Left ventricle myocardium superior (tissue), 1 donor: ENCODE results near the gene FOXM1. TPM values are rescaled to one million over a fixed set of nuclear protein-coding genes. Genes with fewer than 3 reads are reported as not detected.

Source experiments
- ATAC-seq: fragments of 200-7000 bp; cut with Tn5 transposase; one replicate; pipeline ENCODE4 v1.9.1; 2020; ENCODE audit warnings: mild to moderate bottlenecking, moderate library complexity
- DNase-seq: peaks from one replicate; pipeline ENCODE4 v3.0.0-alpha.2; 2020
- intact Hi-C: fragments of 100-400 bp; cut with micrococcal nuclease; formaldehyde crosslinking; loops from one replicate; pipeline ENCODE4 v1.11.0; 2022
- long read RNA-seq: library from polyadenylated mRNA; unstranded; transcript quantifications from one replicate; pipeline ENCODE4 v2.0.0, GENCODE V29; 2021
- total RNA-seq: library from RNA; stranded (reverse); fragmentation: NEBNext Ultra II Directional; extraction: Animal tissue kit (Norgen Biotek cat#: 25700); gene quantifications from one replicate; pipeline ENCODE4 v1.2.1, GENCODE V29; 2021
- donor health status: DM: no; HTN: yes; CAD: no; lungs with severe emphysema.

The FOXM1 gene, protein sequence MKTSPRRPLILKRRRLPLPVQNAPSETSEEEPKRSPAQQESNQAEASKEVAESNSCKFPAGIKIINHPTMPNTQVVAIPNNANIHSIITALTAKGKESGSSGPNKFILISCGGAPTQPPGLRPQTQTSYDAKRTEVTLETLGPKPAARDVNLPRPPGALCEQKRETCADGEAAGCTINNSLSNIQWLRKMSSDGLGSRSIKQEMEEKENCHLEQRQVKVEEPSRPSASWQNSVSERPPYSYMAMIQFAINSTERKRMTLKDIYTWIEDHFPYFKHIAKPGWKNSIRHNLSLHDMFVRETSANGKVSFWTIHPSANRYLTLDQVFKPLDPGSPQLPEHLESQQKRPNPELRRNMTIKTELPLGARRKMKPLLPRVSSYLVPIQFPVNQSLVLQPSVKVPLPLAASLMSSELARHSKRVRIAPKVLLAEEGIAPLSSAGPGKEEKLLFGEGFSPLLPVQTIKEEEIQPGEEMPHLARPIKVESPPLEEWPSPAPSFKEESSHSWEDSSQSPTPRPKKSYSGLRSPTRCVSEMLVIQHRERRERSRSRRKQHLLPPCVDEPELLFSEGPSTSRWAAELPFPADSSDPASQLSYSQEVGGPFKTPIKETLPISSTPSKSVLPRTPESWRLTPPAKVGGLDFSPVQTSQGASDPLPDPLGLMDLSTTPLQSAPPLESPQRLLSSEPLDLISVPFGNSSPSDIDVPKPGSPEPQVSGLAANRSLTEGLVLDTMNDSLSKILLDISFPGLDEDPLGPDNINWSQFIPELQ
- 0.79 TPM for total RNA-seq
- long read RNA-seq: 0 reads

GRCh38 chr12:2877047-2877952 lies at the start of gene FOXM1, which contains the start of gene RHNO1:
Gene FOXM1, minus strand, starts transcription at chr12:2877174. Its CDS starts 2,696 bp downstream, at chr12:2874478.
Gene RHNO1, plus strand, starts transcription at chr12:2877223. Its CDS starts 8,144 bp downstream, at chr12:2885367.
- intact Hi-C loops: no loop called here
- DNase-seq (peak; percentile 94), ATAC-seq (peak; percentile 98)

- ATAC-seq: no peak
- intact Hi-C loops: no loop called here
- DNase-seq: no peak
These were observed 48.5 kb upstream of the FOXM1 start for GRCh38 chr12:2925322-2925995.

- intact Hi-C loops: no loop called here
- DNase-seq: no peak
- peak; percentile 74 for ATAC-seq
These were observed 47.0 kb upstream of the FOXM1 start for GRCh38 chr12:2924019-2924418.

- intact Hi-C loops: no loop called here
- DNase-seq (no peak), ATAC-seq (no peak)
These were observed 46.1 kb upstream of the FOXM1 start for GRCh38 chr12:2923057-2923456.

DNA sequence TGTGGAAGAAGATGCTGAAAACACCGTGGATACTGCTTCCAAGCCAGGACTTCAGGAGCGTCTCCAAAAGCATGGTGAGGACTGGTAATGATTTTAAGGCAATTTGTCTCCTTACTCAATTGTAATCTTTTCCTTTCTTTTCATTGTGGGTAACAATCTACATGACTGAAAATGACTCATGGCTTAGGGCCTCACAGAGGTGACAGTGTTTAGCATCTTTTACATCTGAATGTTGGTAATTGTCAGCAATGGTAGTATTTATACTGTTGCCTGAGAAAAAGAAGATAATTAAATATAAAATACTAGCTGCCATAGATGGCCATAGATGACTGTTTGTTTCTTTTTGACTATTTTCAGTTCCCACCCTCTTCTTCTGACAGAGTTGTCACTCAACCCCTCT lies 45.4 kb upstream of the FOXM1 start:
- intact Hi-C loops: no loop called here
- no peak for ATAC-seq
- no peak for DNase-seq

- no peak for DNase-seq
These were observed 42.3 kb upstream of the FOXM1 start for GRCh38 chr12:2919249-2919648.

GRCh38 chr12:2912216-2912575 lies 35.2 kb upstream of the FOXM1 start:
- no peak for ATAC-seq
- intact Hi-C loops: no loop called here

More at GRCh38 chr12:2919249-2919648, 42.3 kb upstream of the FOXM1 start:
- intact Hi-C loops: no loop called here
- ATAC-seq: no peak

GRCh38 chr12:2904260-2904659 lies 27.3 kb upstream of the FOXM1 start:
- no peak for DNase-seq
- no peak for ATAC-seq
- intact Hi-C loops: no loop called here

More at GRCh38 chr12:2912216-2912575, 35.2 kb upstream of the FOXM1 start:
- no peak for DNase-seq

DNA sequence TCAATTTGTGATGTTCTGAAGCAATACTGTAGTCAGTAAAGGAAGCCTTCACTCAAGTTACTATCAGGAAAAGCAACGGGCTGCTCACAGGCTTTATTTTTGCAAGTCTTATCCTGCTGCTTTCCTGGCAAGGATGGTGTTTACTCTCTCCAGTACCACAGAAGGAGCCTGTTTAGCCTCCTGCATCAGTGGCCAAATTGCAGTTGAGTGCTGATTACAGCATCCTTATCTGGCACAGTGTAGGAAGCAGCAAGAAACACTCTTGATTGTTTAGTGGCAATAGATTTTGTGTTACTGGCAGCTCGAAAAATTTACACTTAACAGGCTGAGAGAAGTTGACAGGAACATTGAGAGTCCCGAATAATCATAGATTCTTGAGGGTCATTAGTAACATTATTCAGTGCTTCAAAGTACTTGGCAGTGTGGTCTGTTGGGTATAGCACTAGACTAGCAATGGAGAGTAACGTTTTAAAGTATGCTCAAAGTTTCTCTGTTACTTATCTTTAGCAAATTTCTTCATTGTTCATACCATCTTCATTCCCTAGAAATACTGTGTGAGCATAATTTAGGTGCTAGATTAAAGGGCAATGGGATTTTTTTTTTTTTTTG lies 25.4 kb upstream of the FOXM1 start:
- intact Hi-C loops: no loop called here
- DNase-seq (no peak), ATAC-seq (peak; percentile 98)

GRCh38 chr12:2900642-2901041 lies 23.7 kb upstream of the FOXM1 start:
- ATAC-seq: no peak

GRCh38 chr12:2897418-2897817 lies 20.4 kb upstream of the FOXM1 start:
- ATAC-seq: no peak
- intact Hi-C loops: no loop called here
- no peak for DNase-seq

More at GRCh38 chr12:2900642-2901041, 23.7 kb upstream of the FOXM1 start:
- no peak for DNase-seq
- intact Hi-C loops: no loop called here

- no peak for ATAC-seq
- intact Hi-C loops: no loop called here
- DNase-seq: no peak
These were observed 18.5 kb upstream of the FOXM1 start for GRCh38 chr12:2895511-2895910.

DNA sequence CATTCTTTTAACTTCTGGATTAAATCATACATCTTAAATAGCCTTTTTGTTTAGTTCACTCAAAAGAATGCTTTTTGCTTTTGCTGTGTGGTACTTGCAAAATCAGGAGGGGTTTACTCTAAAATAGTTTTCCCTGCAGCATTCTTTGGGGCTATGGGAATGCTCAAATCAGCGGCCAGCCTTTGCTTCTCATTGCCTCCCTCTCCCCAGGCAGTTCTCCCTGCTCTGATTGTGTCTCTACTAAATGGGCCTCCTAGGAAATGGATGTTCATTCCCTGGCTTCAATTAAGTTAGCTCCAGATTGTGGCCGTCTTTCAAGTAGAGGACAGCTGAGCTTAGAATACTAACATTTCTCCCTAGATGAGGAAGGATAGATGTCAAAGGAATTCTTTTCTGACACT lies 18.1 kb upstream of the FOXM1 start:
- intact Hi-C loops: no loop called here
- DNase-seq (no peak), ATAC-seq (no peak)

DNA sequence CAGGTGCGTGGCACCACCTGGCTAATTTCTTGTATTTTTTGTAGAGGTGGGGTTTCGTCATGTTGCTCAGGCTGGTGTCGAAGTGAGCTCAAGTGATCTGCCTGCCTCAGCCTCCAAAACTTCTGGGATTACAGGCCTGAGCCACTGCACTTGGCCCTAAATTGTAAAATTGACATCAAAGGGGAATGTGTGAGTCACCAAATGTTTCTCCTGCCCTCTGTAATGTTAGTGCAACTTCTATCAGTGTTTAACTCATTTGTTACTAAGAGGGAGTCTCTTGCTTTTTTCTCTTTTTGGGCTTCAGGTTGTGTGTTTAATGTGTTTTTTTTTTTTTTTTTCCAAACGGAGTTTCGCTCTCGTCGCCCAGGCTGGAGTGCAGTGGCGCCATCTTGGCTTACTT lies 16.0 kb upstream of the FOXM1 start:
- no peak for ATAC-seq
- no peak for DNase-seq
- intact Hi-C loops: no loop called here

DNA sequence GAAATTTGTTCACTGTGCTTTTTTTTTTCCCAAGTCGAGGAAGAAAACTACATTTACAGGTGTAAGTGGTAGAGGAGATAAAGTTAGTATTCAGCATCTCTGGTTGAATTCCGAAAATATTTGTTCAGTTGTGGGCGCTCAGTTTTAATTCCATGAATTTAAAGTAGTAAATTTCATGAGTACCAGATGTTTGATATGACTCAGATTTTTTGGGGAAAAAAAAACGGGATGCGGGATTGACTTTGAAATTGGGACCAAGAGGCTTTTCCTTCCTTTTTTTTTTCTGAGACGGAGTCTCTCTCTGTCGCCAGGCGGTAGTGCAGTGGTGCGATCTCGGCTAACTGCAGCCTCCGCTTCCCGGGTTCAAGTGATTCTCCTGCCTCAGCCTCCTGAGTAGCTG lies 15.3 kb upstream of the FOXM1 start:
- ATAC-seq: no peak
- intact Hi-C loops: no loop called here
- DNase-seq: no peak

- peak; percentile 48 for ATAC-seq
- DNase-seq: peak; percentile 62
- intact Hi-C loops: no loop called here
These were observed 14.5 kb upstream of the FOXM1 start for GRCh38 chr12:2891240-2892053.

- peak; percentile 99 for ATAC-seq
- intact Hi-C loops: no loop called here
- peak; percentile 99 for DNase-seq
These were observed 13.6 kb upstream of the FOXM1 start, which contains the start of gene TULP3 for GRCh38 chr12:2890388-2891239. Gene TULP3, plus strand, starts transcription at chr12:2890891. Its CDS starts 57 bp downstream, at chr12:2890948.
